ENCODE measurements around the gene BIN1.

The BIN1 gene

DNA sequence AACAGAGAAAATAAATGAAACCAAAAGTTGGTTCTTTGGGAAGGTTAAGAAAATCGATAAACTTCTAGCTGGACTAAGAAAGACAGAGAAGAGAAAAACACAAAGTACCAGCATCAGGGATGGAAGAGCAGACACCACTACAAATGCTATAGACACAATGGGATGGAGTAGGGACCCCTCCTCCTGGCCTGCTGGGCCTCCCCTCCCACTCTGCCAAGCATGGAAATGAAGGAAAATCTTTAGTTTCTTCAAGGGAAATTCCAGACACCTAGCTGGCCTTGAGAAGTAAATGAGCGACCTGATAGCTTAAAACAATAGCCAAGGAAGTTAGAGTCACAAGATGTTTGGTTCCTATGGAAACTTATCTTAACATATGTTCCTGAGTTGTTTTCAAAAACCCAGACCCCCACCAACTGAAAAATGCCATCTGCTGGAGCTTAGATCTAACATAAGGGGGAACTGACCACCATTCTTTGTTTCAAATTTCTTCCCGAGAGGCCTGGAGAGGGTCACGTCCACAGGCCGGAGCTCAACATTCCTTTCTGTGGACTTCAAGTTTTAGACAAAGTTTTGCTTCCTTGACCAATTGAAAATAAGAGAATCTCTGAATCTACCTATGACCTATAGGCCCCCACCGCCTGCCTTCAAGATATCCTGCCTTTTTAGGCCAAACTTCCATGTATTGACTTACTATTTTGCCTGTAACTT is 101.9 kb downstream of the BIN1 start:
- TF ChIP-seq SIN3A (IDR thresholded peaks at IDR 0.05; ENCODE audit: borderline replicate concordance, insufficient read depth, low read length), result no peak
- TF ChIP-seq POLR2AphosphoS5 (IDR thresholded peaks at IDR 0.05; ENCODE audit: low read depth, low read length), result no peak
- no peak for TF ChIP-seq FOXP2 (optimal IDR thresholded peaks at IDR 0.05; ENCODE audit: borderline replicate concordance, extremely low read depth, extremely low read length, insufficient read depth)
- TF ChIP-seq, protein P1, sequence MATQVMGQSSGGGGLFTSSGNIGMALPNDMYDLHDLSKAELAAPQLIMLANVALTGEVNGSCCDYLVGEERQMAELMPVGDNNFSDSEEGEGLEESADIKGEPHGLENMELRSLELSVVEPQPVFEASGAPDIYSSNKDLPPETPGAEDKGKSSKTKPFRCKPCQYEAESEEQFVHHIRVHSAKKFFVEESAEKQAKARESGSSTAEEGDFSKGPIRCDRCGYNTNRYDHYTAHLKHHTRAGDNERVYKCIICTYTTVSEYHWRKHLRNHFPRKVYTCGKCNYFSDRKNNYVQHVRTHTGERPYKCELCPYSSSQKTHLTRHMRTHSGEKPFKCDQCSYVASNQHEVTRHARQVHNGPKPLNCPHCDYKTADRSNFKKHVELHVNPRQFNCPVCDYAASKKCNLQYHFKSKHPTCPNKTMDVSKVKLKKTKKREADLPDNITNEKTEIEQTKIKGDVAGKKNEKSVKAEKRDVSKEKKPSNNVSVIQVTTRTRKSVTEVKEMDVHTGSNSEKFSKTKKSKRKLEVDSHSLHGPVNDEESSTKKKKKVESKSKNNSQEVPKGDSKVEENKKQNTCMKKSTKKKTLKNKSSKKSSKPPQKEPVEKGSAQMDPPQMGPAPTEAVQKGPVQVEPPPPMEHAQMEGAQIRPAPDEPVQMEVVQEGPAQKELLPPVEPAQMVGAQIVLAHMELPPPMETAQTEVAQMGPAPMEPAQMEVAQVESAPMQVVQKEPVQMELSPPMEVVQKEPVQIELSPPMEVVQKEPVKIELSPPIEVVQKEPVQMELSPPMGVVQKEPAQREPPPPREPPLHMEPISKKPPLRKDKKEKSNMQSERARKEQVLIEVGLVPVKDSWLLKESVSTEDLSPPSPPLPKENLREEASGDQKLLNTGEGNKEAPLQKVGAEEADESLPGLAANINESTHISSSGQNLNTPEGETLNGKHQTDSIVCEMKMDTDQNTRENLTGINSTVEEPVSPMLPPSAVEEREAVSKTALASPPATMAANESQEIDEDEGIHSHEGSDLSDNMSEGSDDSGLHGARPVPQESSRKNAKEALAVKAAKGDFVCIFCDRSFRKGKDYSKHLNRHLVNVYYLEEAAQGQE (IDR thresholded peaks at IDR 0.05; ENCODE audit: insufficient read depth in 1 of 2, low read depth in 2 of 2, low read length in 2 of 2), result no peak
- TF ChIP-seq TAF1 (IDR thresholded peaks at IDR 0.05; ENCODE audit: borderline replicate concordance, insufficient read depth, low read length), result no peak

DNA sequence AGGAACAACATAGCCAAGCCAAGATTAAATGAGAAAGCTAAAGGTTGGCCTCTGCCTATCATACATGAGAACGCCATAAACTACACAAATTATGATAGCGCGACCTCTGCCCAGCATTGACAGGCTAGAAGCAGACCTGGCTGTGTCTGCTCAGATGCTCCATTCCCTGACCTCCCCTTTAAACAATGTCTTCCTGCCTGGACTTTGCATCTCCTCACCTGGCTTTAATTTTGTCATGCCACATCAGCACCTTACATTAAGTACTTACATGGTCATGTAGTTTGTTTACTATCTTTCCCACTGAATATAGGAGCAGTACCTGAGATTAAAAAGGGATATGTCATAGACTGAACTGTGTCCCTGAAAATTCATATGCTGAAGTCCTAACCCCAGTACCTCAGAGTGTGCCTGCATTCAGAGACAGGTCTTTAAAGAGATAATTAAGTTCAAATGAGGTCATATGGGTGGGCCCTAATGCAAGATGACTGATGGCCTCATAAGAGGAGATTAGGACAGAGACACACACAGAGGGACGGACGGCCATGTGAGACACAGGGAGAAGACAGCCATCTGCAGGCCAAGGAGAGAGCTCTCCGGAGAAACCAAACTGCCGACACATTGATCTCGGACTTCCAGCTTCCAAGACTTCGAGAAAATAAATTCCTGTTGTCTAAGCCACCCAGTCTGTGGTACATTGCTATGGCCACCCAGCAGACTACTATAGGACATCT is 103.7 kb downstream of the BIN1 start:
- TF ChIP-seq POLR2AphosphoS5 (IDR thresholded peaks at IDR 0.05; ENCODE audit: low read depth, low read length) (no peak), SIN3A (IDR thresholded peaks at IDR 0.05; ENCODE audit: borderline replicate concordance, insufficient read depth, low read length) (no peak), FOXP2 (optimal IDR thresholded peaks at IDR 0.05; ENCODE audit: borderline replicate concordance, extremely low read depth, extremely low read length, insufficient read depth) (no peak), TAF1 (IDR thresholded peaks at IDR 0.05; ENCODE audit: borderline replicate concordance, insufficient read depth, low read length) (no peak)
- TF ChIP-seq, protein P1 (IDR thresholded peaks at IDR 0.05; ENCODE audit: insufficient read depth in 1 of 2, low read depth in 2 of 2, low read length in 2 of 2), result no peak

DNA sequence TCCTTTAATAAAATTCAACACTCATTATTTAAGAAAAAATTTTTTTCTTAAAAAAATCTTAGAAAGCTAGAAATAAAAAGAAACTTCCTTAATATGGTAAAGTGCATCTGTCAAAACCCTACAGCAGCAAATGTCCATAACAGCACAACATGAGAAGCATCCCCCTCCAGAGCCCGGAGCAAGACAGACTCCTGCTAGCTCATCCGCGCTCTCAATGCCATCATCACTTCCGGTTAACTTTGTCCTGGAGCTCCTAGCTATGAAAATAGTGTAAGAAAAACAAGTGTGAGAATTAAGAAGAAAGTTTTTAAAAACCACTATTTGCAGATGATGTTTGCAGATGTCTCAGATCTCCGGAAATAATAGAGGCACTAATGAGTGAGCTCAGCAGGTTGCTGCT is 105.2 kb downstream of the BIN1 start:
- TF ChIP-seq FOXP2 (optimal IDR thresholded peaks at IDR 0.05; ENCODE audit: borderline replicate concordance, extremely low read depth, extremely low read length, insufficient read depth) (no peak), POLR2AphosphoS5 (IDR thresholded peaks at IDR 0.05; ENCODE audit: low read depth, low read length) (no peak), SIN3A (IDR thresholded peaks at IDR 0.05; ENCODE audit: borderline replicate concordance, insufficient read depth, low read length) (no peak), TAF1 (IDR thresholded peaks at IDR 0.05; ENCODE audit: borderline replicate concordance, insufficient read depth, low read length) (no peak)
- TF ChIP-seq, protein P1 (IDR thresholded peaks at IDR 0.05; ENCODE audit: insufficient read depth in 1 of 2, low read depth in 2 of 2, low read length in 2 of 2), result no peak

DNA sequence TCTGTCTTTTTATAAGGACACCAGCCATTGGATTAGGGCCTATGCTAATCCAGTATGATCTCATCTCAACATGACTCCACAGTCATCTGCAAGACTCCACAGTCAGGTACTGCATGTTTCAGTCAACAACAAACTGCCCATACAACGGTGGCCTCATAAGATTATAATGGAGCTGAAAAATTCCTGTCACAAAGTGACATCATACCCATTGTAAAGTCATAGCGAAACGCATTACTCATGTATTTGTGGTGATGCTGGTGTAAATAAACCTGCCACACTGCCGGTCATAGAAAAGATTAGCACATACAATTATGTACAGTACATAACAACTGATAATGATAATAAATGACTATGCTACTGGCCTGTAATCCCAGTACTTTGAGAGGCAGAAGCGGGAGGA is 106.0 kb downstream of the BIN1 start:
- no peak for TF ChIP-seq SIN3A (IDR thresholded peaks at IDR 0.05; ENCODE audit: borderline replicate concordance, insufficient read depth, low read length)
- no peak for TF ChIP-seq FOXP2 (optimal IDR thresholded peaks at IDR 0.05; ENCODE audit: borderline replicate concordance, extremely low read depth, extremely low read length, insufficient read depth)
- TF ChIP-seq, protein P1 (IDR thresholded peaks at IDR 0.05; ENCODE audit: insufficient read depth in 1 of 2, low read depth in 2 of 2, low read length in 2 of 2), result no peak
- TF ChIP-seq POLR2AphosphoS5 (IDR thresholded peaks at IDR 0.05; ENCODE audit: low read depth, low read length), result no peak
- TF ChIP-seq TAF1 (IDR thresholded peaks at IDR 0.05; ENCODE audit: borderline replicate concordance, insufficient read depth, low read length), result no peak

Data from PFSK-1 (cell line).